Ectodermal cell (in vitro differentiated cells): ENCODE results near the gene TCERG1L.

Experiments used
- H3K27ac ChIP-seq: 2 replicates; pipeline ENCODE4 v1.7.0; 2013; ENCODE audit warnings: mild to moderate bottlenecking, low read depth, low read length; ENCODE audit not compliant: insufficient read depth, poor library complexity, severe bottlenecking
- H3K27me3 ChIP-seq: 2 replicates; pipeline ENCODE4 v1.7.0; 2013; ENCODE audit warnings: mild to moderate bottlenecking, low read length; ENCODE audit not compliant: insufficient read depth, control insufficient read depth, poor library complexity, severe bottlenecking
- H3K36me3 ChIP-seq: one replicate; pipeline ENCODE4 v1.7.0; 2013; ENCODE audit warnings: low read length; ENCODE audit not compliant: control insufficient read depth, insufficient read depth
- H3K4me1 ChIP-seq: one replicate; pipeline ENCODE4 v1.7.0; 2013; ENCODE audit warnings: low read length; ENCODE audit not compliant: control insufficient read depth, insufficient read depth
- H3K4me3 ChIP-seq: 2 replicates; pipeline ENCODE4 v1.7.0; 2013; ENCODE audit warnings: low read depth, low read length, control low read depth; ENCODE audit not compliant: insufficient read depth
- H3K9me3 ChIP-seq: 2 replicates; pipeline ENCODE4 v1.7.0; 2013; ENCODE audit warnings: mild to moderate bottlenecking, low read length, moderate library complexity; ENCODE audit not compliant: control insufficient read depth
- WGBS, 2 experiments: methylation state at CpG; one replicate each; pipeline ENCODE4 v1.1.7; 2013; ENCODE audit warnings: missing lambda C conversion rate in 2 of 2; 5-methylcytosine and 5-hydroxymethylcytosine counted together

The TCERG1L gene

DNA sequence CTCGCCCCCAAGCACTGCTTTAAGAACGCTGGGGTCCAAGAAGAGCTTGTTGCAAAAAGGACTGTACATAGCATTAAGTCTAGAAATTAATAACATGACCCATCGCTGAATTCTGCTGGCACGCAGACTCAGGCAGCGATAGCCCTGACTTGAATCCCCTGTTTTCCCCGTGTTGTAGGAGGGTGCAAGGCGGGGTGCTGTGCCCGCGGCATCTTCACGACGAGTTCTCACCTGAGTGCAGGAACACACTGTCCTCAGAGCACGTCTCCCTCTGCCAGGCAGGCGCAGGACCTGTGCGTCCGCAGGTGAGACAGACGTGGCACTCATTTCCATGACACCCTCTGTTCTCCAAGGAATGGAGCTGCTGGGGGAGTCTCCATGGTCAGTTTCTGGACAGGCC lies 243.2 kb downstream of the TCERG1L start:
- Histone ChIP-seq H3K36me3 (no peaks in the 10 kb centered on the region), H3K9me3 (no peaks in the 10 kb centered on the region), H3K4me3 (no peak overlapping the region), H3K27ac (no peak overlapping the region), H3K27me3 (no peaks in the 10 kb centered on the region), H3K4me1 (peaks cover 8% of the 10 kb centered on the region)
- 93% methylated on average over 16 of the region's 16 CpGs for WGBS, 2 experiments

DNA sequence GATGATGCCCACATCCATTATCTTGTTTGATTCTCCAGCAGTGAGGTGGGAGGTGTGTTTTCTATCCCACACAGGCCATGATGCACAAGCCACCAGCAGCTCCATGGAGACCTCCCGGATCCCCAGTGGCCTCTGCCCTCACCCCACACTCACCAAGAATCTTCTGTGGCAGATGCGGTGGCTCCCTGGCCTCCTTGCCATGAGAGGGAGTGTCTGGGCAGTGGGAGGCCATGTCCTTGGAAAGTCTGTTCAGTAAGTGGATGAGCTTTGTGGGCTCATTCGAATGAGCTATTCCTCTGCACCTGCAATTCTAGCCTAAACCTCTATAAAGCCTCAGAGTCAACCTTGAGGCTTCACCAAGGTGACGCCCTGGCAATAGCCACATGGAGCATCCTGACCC lies 243.8 kb downstream of the TCERG1L start:
- peaks cover 8% of the 10 kb centered on the region for H3K4me1 ChIP-seq
- H3K4me3 ChIP-seq = no peak overlapping the region
- no peaks in the 10 kb centered on the region for H3K27me3 ChIP-seq
- H3K36me3 ChIP-seq = no peaks in the 10 kb centered on the region
- H3K27ac ChIP-seq = no peak overlapping the region
- H3K9me3 ChIP-seq = no peaks in the 10 kb centered on the region
- 89 to 94% methylated on average over 4 of the region's 4 CpGs for WGBS, 2 experiments

DNA sequence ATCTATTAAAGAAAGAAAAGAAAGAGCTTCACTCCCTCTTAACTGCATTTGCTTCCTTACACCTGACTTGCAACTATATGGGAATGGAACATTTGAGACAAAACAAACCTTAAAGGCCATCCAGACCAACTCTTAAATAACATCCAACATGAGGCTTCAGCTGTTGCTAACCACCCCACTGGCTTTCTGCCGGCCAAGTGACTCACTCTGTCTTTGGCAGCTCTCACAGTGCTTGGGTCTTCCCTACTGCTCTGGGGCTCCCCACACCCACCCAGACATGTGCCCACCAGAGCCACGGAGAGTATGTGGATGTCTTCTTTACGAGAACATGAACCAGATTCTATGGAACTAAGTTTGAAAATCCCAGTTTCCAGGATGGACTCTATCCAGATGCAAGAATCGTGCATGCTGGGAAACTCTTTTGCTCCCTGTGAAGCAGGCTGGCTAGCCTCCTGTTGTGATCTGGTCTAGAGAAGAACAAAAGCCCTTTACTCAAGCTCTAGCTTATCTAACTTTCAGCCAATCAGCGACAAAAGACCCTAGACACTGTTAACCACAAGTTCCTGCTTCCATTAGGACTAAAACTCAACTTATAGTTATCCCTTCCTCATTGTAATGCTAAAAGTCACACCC lies 245.7 kb downstream of the TCERG1L start:
- Histone ChIP-seq H3K36me3 (no peaks in the 10 kb centered on the region), H3K27ac (no peak overlapping the region), H3K4me1 (peaks cover 8% of the 10 kb centered on the region), H3K4me3 (no peak overlapping the region), H3K9me3 (no peaks in the 10 kb centered on the region), H3K27me3 (no peaks in the 10 kb centered on the region)
- WGBS, 2 experiments = 42 to 45% methylated on average over 5 of the region's 5 CpGs

DNA sequence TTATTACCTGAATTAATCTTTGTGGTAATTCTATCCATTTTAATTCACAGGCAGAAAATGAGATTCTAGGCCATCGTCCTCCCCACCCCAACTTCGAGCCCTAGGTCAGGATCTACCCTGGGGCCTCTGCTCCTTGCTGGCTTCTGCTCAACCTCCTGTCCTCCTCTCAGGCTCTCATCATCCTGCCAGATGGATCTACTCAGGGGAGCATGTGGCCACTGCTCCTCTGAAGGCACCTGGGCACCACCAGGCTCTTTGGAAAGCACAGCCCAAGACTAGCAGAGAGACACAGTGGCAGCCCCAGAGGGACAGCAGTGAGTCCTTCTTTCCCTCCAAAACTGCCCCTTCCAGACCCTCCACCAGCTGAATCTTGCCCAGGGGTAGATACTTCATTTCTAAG lies 248.2 kb downstream of the TCERG1L start:
- Histone ChIP-seq H3K4me3 (no peak overlapping the region), H3K27me3 (no peaks in the 10 kb centered on the region), H3K4me1 (peaks cover 8% of the 10 kb centered on the region), H3K9me3 (no peaks in the 10 kb centered on the region), H3K36me3 (no peaks in the 10 kb centered on the region), H3K27ac (no peak overlapping the region)
- 91 to 96% methylated on average over 2 of the region's 2 CpGs for WGBS, 2 experiments

DNA sequence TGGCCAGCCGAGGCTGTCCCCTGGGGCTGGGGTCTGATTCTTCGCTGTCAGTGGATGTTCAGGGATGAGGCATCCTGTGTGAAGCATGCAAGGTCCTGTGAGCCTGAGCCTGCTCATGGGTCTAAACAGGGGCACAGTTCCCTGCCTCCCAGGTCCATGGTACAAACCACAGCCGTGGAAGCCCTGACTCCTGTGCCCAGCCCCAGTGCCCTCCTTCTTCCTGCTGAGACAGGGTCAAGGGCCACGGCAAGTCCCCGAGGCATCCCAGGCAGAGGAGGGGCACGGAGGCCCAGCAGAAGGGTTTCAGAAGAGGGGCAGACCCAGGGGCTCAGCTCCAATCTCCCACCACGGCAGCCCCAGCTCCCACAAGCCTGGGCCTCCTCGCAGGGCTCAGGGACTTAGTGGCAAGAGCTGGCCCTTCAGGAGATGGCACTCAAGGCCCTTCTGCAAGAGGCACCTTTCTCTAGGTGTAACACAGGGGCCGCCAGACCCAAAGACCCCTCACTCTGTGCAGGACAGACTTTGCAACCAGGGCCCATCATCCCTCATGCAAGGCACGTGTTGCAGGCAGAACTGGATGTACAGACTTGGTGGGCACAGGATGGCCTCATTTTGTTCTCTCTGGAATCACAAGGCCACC lies 248.8 kb downstream of the TCERG1L start:
- no peak overlapping the region for H3K4me3 ChIP-seq
- no peaks in the 10 kb centered on the region for H3K36me3 ChIP-seq
- peaks cover 8% of the 10 kb centered on the region for H3K4me1 ChIP-seq
- no peaks in the 10 kb centered on the region for H3K27me3 ChIP-seq
- no peaks in the 10 kb centered on the region for H3K9me3 ChIP-seq
- H3K27ac ChIP-seq = no peak overlapping the region
- 84 to 86% methylated on average over 10 of the region's 10 CpGs for WGBS, 2 experiments

DNA sequence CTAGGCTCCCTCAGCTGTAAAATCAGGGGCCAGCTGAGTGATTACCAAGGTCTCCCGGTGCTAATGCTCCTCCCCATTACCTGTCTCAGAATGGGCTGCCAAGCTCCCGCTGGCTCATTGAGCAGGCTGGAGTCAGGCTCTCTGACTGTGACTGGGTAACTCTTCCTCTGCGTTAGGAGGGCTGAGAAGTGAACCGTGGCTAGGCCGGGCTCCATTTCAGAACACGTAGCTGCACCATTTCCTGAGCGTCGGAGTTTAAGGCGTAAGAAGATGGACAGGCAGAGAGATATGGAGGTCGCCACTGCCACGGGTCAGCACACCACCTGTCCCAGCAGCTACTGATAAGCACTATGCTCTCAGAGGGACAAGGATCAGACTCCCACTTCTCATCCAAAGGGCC lies 250.3 kb downstream of the TCERG1L start:
- Histone ChIP-seq H3K4me1 (peaks cover 7% of the 10 kb centered on the region), H3K9me3 (no peaks in the 10 kb centered on the region)
- 77 to 79% methylated on average over 11 of the region's 11 CpGs for WGBS, 2 experiments

DNA sequence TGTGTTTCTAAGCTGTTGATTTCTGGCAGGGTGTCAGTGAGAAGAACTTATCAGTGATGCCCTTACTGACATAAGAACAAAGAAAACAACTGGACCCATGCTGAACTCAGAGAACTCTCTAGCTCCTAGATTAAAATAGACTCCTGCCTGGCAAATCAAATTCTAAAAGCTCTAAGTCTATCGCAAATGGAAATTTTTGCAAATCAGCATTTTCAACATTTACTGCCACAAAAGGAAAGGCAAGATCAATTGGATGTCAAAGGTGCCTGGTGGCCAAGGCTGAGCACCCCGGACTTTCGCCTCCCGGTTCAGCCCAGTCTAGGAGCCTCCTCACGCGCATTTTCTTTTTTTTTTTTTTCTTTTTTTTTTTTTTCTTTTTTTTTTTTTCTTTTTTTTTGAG lies 251.6 kb downstream of the TCERG1L start:
- Histone ChIP-seq H3K4me1 (no peaks in the 10 kb centered on the region), H3K36me3 (no peaks in the 10 kb centered on the region), H3K4me3 (no peak overlapping the region), H3K9me3 (no peaks in the 10 kb centered on the region), H3K27me3 (no peaks in the 10 kb centered on the region), H3K27ac (no peak overlapping the region)
- 96 to 97% methylated on average over 6 of the region's 6 CpGs for WGBS, 2 experiments

More for the DNA sequence above, 250.3 kb downstream of the TCERG1L start:
- Histone ChIP-seq H3K27me3 (no peaks in the 10 kb centered on the region), H3K4me3 (no peak overlapping the region), H3K36me3 (no peaks in the 10 kb centered on the region), H3K27ac (no peak overlapping the region)

DNA sequence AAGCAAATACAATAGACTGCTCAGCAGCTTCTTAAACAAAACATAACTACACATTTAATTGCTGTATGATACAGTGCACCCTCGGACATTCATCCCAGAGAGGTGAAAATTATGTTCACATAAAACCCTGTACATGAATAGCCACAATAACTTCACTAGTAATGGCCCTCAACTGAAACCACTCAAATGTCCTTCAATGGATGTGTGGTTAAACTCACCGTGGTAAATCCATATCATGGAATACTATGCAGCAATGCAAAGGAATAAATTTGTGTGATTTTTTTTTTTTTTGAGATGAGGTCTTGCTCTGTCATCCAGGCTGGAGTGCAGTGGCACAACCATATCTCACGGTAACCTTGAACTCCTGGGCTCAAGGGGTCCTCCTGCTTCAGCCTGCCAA lies 252.7 kb downstream of the TCERG1L start:
- 91 to 93% methylated on average over 3 of the region's 3 CpGs for WGBS, 2 experiments
- Histone ChIP-seq H3K4me1 (no peaks in the 10 kb centered on the region), H3K9me3 (no peaks in the 10 kb centered on the region), H3K36me3 (no peaks in the 10 kb centered on the region), H3K27me3 (no peaks in the 10 kb centered on the region), H3K4me3 (no peak overlapping the region), H3K27ac (no peak overlapping the region)

DNA sequence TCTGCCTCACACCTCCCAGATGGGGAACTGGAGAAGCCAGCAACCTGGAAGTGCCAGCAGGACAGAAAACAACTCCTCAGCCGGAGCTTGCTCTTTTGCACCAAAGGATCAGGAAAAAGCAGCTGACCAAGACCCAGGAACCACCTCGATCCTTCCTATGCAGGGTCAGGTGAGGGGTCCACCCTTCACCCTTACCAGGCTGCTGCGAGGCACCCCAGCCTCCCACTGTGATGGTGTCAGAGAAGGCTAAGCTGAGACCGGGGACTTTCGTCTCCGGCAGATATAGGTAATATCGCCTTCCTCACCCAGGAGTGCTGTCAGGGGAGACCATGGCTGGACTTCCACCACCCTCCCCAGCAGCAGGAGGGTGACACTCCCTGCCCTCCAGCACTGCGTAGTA lies 254.7 kb downstream of the TCERG1L start:
- Histone ChIP-seq H3K9me3 (no peaks in the 10 kb centered on the region), H3K36me3 (no peaks in the 10 kb centered on the region), H3K27me3 (no peaks in the 10 kb centered on the region), H3K27ac (no peak overlapping the region), H3K4me3 (no peak overlapping the region), H3K4me1 (no peaks in the 10 kb centered on the region)
- 90 to 94% methylated on average over 8 of the region's 8 CpGs for WGBS, 2 experiments

DNA sequence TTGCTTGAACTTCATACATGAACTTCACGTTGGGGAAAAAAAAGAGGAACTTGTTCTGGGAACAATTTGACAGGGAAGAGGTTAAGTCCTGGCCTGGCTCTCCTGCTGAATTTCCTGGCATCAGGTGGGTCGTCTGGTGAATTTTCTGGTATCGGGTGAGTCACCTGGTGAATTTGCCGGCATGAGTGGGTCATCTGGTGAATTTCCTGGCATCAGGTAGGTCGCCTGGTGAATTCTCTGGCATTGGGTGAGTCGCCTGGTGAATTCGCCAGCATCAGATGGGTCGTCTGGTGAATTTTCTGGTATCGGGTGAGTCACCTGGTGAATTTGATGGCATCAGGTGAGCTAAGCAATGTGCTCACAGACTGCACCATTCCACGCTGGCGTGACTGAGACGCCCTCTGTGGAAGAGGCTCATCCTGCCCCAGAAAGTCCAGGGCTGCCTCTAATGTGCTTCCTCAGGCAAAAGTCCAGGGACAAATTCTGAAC lies 255.4 kb downstream of the TCERG1L start:
- Histone ChIP-seq H3K27ac (no peak overlapping the region), H3K9me3 (no peaks in the 10 kb centered on the region), H3K4me3 (no peak overlapping the region), H3K27me3 (no peaks in the 10 kb centered on the region), H3K4me1 (no peaks in the 10 kb centered on the region), H3K36me3 (no peaks in the 10 kb centered on the region)
- 84 to 88% methylated on average over 12 of the region's 12 CpGs for WGBS, 2 experiments
